GM10847 (cell line): ENCODE results near the gene ELFN1.

Experiments
- POLR2A ChIP-seq: IDR thresholded peaks from 2 replicates; pipeline ENCODE4 v1.6.1; 2011; ENCODE audit not compliant: insufficient read length; ENCODE audit errors: extremely low read depth

ELFN1 gene

GRCh38 chr7:1763033-1763432 lies 93.0 kb downstream of the ELFN1 start:
- TF ChIP-seq POLR2A, result no peak

GRCh38 chr7:1765336-1765735 lies 95.3 kb downstream of the ELFN1 start:
- TF ChIP-seq POLR2A, result no peak

GRCh38 chr7:1767524-1767923 lies 97.4 kb downstream of the ELFN1 start:
- TF ChIP-seq POLR2A, result no peak

- TF ChIP-seq POLR2A, result no peak
Observed at GRCh38 chr7:1768832-1769231, 98.8 kb downstream of the ELFN1 start.

GRCh38 chr7:1769286-1770200 lies 99.5 kb downstream of the ELFN1 start:
- TF ChIP-seq POLR2A, result no peak

GRCh38 chr7:1770331-1770730 lies 100.3 kb downstream of the ELFN1 start:
- TF ChIP-seq POLR2A, result no peak

GRCh38 chr7:1775389-1775788 lies 105.3 kb downstream of the ELFN1 start:
- TF ChIP-seq POLR2A, result no peak

GRCh38 chr7:1777122-1777521 lies 107.0 kb downstream of the ELFN1 start:
- no peak for TF ChIP-seq POLR2A

- TF ChIP-seq POLR2A, result no peak
Observed at GRCh38 chr7:1779445-1779844, 109.4 kb downstream of the ELFN1 start.

GRCh38 chr7:1781369-1781768 lies 111.3 kb downstream of the ELFN1 start:
- TF ChIP-seq POLR2A, result no peak

GRCh38 chr7:1785839-1786238 lies 115.8 kb downstream of the ELFN1 start:
- no peak for TF ChIP-seq POLR2A

- no peak for TF ChIP-seq POLR2A
Observed at GRCh38 chr7:1787241-1787640, 117.2 kb downstream of the ELFN1 start.

- TF ChIP-seq POLR2A, result no peak
Observed at GRCh38 chr7:1787681-1788235, 117.7 kb downstream of the ELFN1 start.

- no peak for TF ChIP-seq POLR2A
Observed at GRCh38 chr7:1794888-1795542, 124.9 kb downstream of the ELFN1 start.
